ENCODE data around the gene CPE.

The CPE gene

DNA sequence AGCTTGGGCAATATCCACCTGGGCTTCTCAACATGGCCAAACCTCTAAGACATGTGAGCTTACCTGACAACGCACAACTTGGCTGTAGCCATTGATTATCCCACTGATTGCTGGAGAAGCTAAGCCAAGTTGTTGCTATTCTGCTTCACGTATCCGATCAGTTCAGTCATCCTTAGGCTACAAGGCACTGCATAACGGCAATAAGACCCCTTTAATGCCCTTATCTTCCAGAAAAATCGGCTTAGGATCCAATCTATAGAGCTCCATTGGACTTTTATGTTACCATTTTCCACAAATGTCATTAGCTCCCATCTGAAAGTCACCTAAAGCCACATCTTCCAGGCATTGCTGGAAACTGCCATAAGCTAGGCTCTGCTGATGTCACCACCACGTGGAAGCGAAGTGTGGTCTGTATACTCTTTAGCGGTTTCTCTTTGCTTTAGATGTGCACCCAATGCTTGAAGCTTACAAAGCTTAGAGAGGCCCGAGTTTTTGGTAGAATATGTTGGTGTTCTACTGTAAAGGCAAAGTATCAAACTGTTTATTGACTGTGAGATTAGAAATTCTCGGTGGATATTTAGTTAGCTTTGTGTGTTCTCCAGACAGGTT, 163.1 kb downstream of the CPE start:
- TF ChIP-seq EZH2phosphoT487 (IDR thresholded peaks at IDR 0.05; ENCODE audit: low read depth): no peak
- TF ChIP-seq CTCF (IDR thresholded peaks at IDR 0.05; ENCODE audit: low read depth, low read length): no peak
- Histone ChIP-seq H3K27me3 (ENCODE audit: low read depth, low read length) (peaks cover 3% of the 10 kb centered on the region; the same call in 1 of the 2 replicates), H3K79me2 (ENCODE audit: low read length) (no peaks in the 10 kb centered on the region), H3K36me3 (replicated peaks; ENCODE audit: low read depth, low read length) (no peaks in the 10 kb centered on the region), H3K4me3 (ENCODE audit: low read length) (no peak overlapping the region), H3K9me3 (ENCODE audit: insufficient read depth, low read length) (no peaks in the 10 kb centered on the region), H4K20me1 (ENCODE audit: insufficient read depth, low read length) (no peaks in the 10 kb centered on the region), H3K27ac (ENCODE audit: low read length) (no peak overlapping the region), H3K4me1 (ENCODE audit: low read length) (no peaks in the 10 kb centered on the region), H3K9ac (ENCODE audit: low read length) (no peak overlapping the region), H3K4me2 (ENCODE audit: low read length) (no peak overlapping the region), H2AFZ (ENCODE audit: low read depth, low read length) (no peak overlapping the region)

DNA sequence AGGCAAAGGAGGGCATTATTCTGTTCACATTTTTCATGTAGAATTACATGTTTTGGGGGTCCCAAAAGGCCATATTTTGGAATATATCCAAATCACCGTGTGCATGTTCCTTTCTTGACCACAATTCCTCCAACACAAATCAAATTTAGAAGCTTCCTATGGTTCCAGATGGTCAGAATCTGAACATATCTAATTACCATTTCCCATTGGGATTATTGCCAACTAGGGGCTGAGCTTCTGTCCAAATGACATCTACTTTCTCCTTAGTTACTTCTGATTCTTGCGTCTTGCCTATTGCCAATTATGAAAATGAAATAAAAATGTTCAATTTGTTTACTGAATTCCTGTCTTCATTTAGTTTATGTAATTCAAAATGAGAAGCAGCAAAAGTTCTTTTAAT, 163.7 kb downstream of the CPE start:
- no peak overlapping the region for H3K4me3 ChIP-seq (ENCODE audit: low read length)
- H3K27me3 ChIP-seq (ENCODE audit: low read depth, low read length): peaks cover 3% of the 10 kb centered on the region; the same call in 1 of the 2 replicates
- H3K79me2 ChIP-seq (ENCODE audit: low read length): no peaks in the 10 kb centered on the region
- no peak overlapping the region for H2AFZ ChIP-seq (ENCODE audit: low read depth, low read length)
- H3K9ac ChIP-seq (ENCODE audit: low read length): no peak overlapping the region
- H3K36me3 ChIP-seq (replicated peaks; ENCODE audit: low read depth, low read length): no peaks in the 10 kb centered on the region
- no peak overlapping the region for H3K4me2 ChIP-seq (ENCODE audit: low read length)
- TF ChIP-seq CTCF (IDR thresholded peaks at IDR 0.05; ENCODE audit: low read depth, low read length): no peak
- TF ChIP-seq EZH2phosphoT487 (IDR thresholded peaks at IDR 0.05; ENCODE audit: low read depth): no peak
- no peaks in the 10 kb centered on the region for H3K9me3 ChIP-seq (ENCODE audit: insufficient read depth, low read length)
- no peaks in the 10 kb centered on the region for H4K20me1 ChIP-seq (ENCODE audit: insufficient read depth, low read length)
- H3K27ac ChIP-seq (ENCODE audit: low read length): no peak overlapping the region
- no peaks in the 10 kb centered on the region for H3K4me1 ChIP-seq (ENCODE audit: low read length)
